Dermis blood vessel endothelial cell (primary cell): ENCODE results near the gene CD79A. TPM values are rescaled to one million over a fixed set of nuclear protein-coding genes. Genes with fewer than 3 reads are reported as not detected.
"Not testable (repeated sequence)": the region's sequence is repeated elsewhere in the genome, so short reads cannot be mapped to it uniquely, and the experiment has no call there.

Experiments used
- DNase-seq: peaks from one replicate; pipeline ENCODE4 v3.0.0; 2010
- total RNA-seq: library from RNA; depleted of rRNA; stranded (reverse); fragments of >200 nt; gene quantifications from 2 replicates; pipeline ENCODE4 v1.2.3, GENCODE V29; 2014

CD79A gene
- total RNA-seq, 1 donor from 2014 or later = 0.34 TPM

GRCh38 chr19:41906916-41907680 is 30.0 kb downstream of the CD79A start:
- no peak for DNase-seq

- no peak for DNase-seq
These were observed 31.0 kb downstream of the CD79A start for GRCh38 chr19:41907994-41908615.

- no peak for DNase-seq
These were observed 31.8 kb downstream of the CD79A start for GRCh38 chr19:41908724-41909464.

GRCh38 chr19:41909706-41910105 is 32.6 kb downstream of the CD79A start:
- no peak for DNase-seq

GRCh38 chr19:41910240-41910991 is 33.3 kb downstream of the CD79A start:
- DNase-seq = no peak

- DNase-seq = no peak
These were observed 34.2 kb downstream of the CD79A start for GRCh38 chr19:41910992-41911888.

- DNase-seq = no peak
These were observed 35.0 kb downstream of the CD79A start for GRCh38 chr19:41911889-41912731.

GRCh38 chr19:41912899-41913537 is 35.9 kb downstream of the CD79A start:
- no peak for DNase-seq

GRCh38 chr19:41913538-41914423 is 36.7 kb downstream of the CD79A start:
- DNase-seq = no peak

- DNase-seq = not testable (repeated sequence)
These were observed 37.4 kb downstream of the CD79A start for GRCh38 chr19:41914424-41914834.

- DNase-seq = no peak
These were observed 38.1 kb downstream of the CD79A start for GRCh38 chr19:41915021-41915775.

- no peak for DNase-seq
These were observed 38.8 kb downstream of the CD79A start for GRCh38 chr19:41915776-41916414.

- DNase-seq = no peak
These were observed 40.6 kb downstream of the CD79A start for GRCh38 chr19:41917676-41918075.

- DNase-seq = no peak
These were observed 41.0 kb downstream of the CD79A start for GRCh38 chr19:41918095-41918494.

GRCh38 chr19:41918653-41919244 is 41.7 kb downstream of the CD79A start:
- DNase-seq = no peak

GRCh38 chr19:41919948-41920712 is 43.1 kb downstream of the CD79A start:
- no peak for DNase-seq
